Measurements from ENCODE around the gene NHLRC4. TPM values are rescaled to one million over a fixed set of nuclear protein-coding genes. Genes with fewer than 3 reads are reported as not detected.

Gene NHLRC4
- polyA plus RNA-seq, 1 donor (not counting 4 experiments of a cell fraction or from before 2014, with no cell fraction given), result 0.10 TPM

DNA sequence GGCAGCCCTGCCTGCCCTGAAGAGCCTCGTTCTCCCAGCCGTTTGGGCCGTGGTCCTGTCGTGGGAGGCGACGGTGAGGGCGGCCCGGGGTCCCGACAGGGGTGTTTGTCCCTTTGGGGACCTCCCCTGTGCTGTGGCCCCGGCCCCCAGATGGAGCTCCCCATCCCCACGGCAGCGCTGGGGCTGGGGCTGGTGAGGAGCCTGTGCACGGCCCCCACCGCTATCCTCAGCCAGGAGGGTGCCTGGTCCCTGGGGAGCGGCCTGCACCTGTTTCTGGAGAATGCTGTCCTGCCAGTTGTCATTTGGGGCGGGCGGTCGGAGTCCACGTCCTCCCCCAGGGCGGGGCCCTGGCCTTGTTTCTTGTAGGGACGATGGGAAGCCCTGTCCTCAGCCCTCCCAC is 32.7 kb upstream of the NHLRC4 start:
- H3K4me1 ChIP-seq (ENCODE audit: control insufficient read depth, extremely low read depth, insufficient read depth, low read length), result peaks cover 17% of the 10 kb centered on the region
- no peaks in the 10 kb centered on the region for H3K27me3 ChIP-seq (ENCODE audit: control insufficient read depth, extremely low read depth, insufficient read depth, low read length)
- H3K4me2 ChIP-seq (ENCODE audit: control insufficient read depth, extremely low read depth, insufficient read depth, low read depth, low read length), result no peak overlapping the region
- H3K9me1 ChIP-seq (ENCODE audit: control insufficient read depth, extremely low read depth, insufficient read depth, low read length), result peaks cover 4% of the 10 kb centered on the region
- H3K27ac ChIP-seq (ENCODE audit: control insufficient read depth, insufficient read depth, low read length), result no peak overlapping the region
- no peak overlapping the region for H3K4me3 ChIP-seq (ENCODE audit: control insufficient read depth in 2 of 3, extremely low read depth in 1 of 3, insufficient read depth in 2 of 3, low read depth in 1 of 3, low read length in 3 of 3)
- H3K9me3 ChIP-seq (ENCODE audit: control insufficient read depth, low read depth, low read length), result no peaks in the 10 kb centered on the region
- no peak overlapping the region for H3K9ac ChIP-seq (ENCODE audit: control insufficient read depth, extremely low read depth, insufficient read depth, low read length)
- TF ChIP-seq EZH2 (IDR thresholded peaks at IDR 0.05; ENCODE audit: low read length), result no peak
- TF ChIP-seq, protein P1, sequence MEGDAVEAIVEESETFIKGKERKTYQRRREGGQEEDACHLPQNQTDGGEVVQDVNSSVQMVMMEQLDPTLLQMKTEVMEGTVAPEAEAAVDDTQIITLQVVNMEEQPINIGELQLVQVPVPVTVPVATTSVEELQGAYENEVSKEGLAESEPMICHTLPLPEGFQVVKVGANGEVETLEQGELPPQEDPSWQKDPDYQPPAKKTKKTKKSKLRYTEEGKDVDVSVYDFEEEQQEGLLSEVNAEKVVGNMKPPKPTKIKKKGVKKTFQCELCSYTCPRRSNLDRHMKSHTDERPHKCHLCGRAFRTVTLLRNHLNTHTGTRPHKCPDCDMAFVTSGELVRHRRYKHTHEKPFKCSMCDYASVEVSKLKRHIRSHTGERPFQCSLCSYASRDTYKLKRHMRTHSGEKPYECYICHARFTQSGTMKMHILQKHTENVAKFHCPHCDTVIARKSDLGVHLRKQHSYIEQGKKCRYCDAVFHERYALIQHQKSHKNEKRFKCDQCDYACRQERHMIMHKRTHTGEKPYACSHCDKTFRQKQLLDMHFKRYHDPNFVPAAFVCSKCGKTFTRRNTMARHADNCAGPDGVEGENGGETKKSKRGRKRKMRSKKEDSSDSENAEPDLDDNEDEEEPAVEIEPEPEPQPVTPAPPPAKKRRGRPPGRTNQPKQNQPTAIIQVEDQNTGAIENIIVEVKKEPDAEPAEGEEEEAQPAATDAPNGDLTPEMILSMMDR (optimal IDR thresholded peaks at IDR 0.05 in 1 of 3, IDR thresholded peaks at IDR 0.05 in 1 of 3, conservative IDR thresholded peaks at IDR 0.05 in 1 of 3; ENCODE audit: extremely low read depth in 1 of 3, insufficient read depth in 2 of 3, low read length in 3 of 3), result no peak
- peaks cover 7 to 19% of the 10 kb centered on the region in 2 experiments for H3K36me3 ChIP-seq (ENCODE audit: control insufficient read depth in 2 of 2, extremely low read depth in 1 of 2, insufficient read depth in 2 of 2, low read length in 2 of 2)
- peaks cover 93% of the 10 kb centered on the region for H3K79me2 ChIP-seq (ENCODE audit: control insufficient read depth, insufficient read depth, low read length)
- no peak for FAIRE-seq
- no peak overlapping the region for H2AFZ ChIP-seq (ENCODE audit: control insufficient read depth, low read length)
- H4K20me1 ChIP-seq (ENCODE audit: control insufficient read depth, extremely low read depth, insufficient read depth, low read length), result peaks cover 46% of the 10 kb centered on the region
- dilution Hi-C loops (cut with MboI; ENCODE audit: extremely low pct_ligation_motif_present, low sequenced_read_pairs), result no loop called here
- no peak for DNase-seq (ENCODE audit: low read depth, low spot score)

DNA sequence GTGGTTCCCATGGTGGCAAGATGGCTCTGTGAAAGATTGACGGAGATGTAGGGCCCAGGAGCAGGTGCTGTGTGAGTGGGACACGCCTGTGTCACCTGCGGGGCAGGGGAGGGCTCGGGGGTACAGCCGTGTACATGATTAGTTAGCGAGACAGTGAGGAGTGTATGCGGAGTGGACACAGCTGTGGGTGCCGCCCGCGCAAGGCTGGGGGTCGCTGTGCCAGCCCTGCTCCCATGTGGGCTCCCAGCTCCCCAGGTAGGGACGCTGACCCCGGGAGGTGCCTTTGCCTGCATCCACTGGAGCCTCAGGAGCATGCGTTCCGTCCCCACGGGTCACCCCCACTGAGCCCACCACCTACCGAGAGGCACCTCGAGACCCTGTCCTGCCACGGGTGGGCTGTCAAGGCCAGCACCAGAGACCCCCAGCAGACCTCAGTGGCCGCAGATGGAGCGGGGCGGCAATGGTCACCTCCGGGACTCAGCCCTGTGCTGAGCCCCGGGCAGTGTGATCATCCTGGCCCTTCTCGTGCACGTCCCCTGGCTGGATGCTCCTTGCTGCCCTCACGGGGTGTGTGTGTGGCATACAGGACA is 31.9 kb upstream of the NHLRC4 start:
- Histone ChIP-seq H3K9ac (ENCODE audit: control insufficient read depth, extremely low read depth, insufficient read depth, low read length) (peak overlapping the region; percentile 3), H3K27me3 (ENCODE audit: control insufficient read depth, extremely low read depth, insufficient read depth, low read length) (no peaks in the 10 kb centered on the region), H3K36me3 (ENCODE audit: control insufficient read depth in 2 of 2, extremely low read depth in 1 of 2, insufficient read depth in 2 of 2, low read length in 2 of 2) (peaks cover 7 to 17% of the 10 kb centered on the region in 2 experiments), H3K4me1 (ENCODE audit: control insufficient read depth, extremely low read depth, insufficient read depth, low read length) (peaks cover 13% of the 10 kb centered on the region), H3K27ac (ENCODE audit: control insufficient read depth, insufficient read depth, low read length) (peak overlapping the region; percentile 3), H3K4me2 (ENCODE audit: control insufficient read depth, extremely low read depth, insufficient read depth, low read depth, low read length) (no peak overlapping the region), H4K20me1 (ENCODE audit: control insufficient read depth, extremely low read depth, insufficient read depth, low read length) (peaks cover 38% of the 10 kb centered on the region), H3K79me2 (ENCODE audit: control insufficient read depth, insufficient read depth, low read length) (peaks cover 93% of the 10 kb centered on the region), H3K9me3 (ENCODE audit: control insufficient read depth, low read depth, low read length) (no peaks in the 10 kb centered on the region), H3K9me1 (ENCODE audit: control insufficient read depth, extremely low read depth, insufficient read depth, low read length) (peaks cover 4% of the 10 kb centered on the region), H2AFZ (ENCODE audit: control insufficient read depth, low read length) (no peak overlapping the region), H3K4me3 (ENCODE audit: control insufficient read depth in 2 of 3, extremely low read depth in 1 of 3, insufficient read depth in 2 of 3, low read depth in 1 of 3, low read length in 3 of 3) (no peak overlapping the region)
- no peak for DNase-seq (ENCODE audit: low read depth, low spot score)
- dilution Hi-C loops (cut with MboI; ENCODE audit: extremely low pct_ligation_motif_present, low sequenced_read_pairs), result no loop called here
- FAIRE-seq, result no peak
- no peak for TF ChIP-seq EZH2 (IDR thresholded peaks at IDR 0.05; ENCODE audit: low read length)
